SK-N-MC (cell line): ENCODE data around the gene THBS3.

Experiments used
- EZH2 ChIP-seq: fragments of 200-600 bp; sonication (generic); IDR thresholded peaks from one replicate; pipeline ENCODE4 v1.6.1; 2017; ENCODE audit warnings: antibody characterized with exemption
- POLR2AphosphoS5 ChIP-seq: IDR thresholded peaks from 2 replicates; pipeline ENCODE4 v1.6.1; 2012; ENCODE audit warnings: mild to moderate bottlenecking, low read depth, low read length, borderline replicate concordance

- TF ChIP-seq POLR2AphosphoS5 (no peak), EZH2 (no peak)
Measured at GRCh38 chr1:155253797-155254196, 46.1 kb upstream of the THBS3 start.
